GM19238 (cell line): ENCODE data around the gene HINT3.
"Not testable (repeated sequence)": the region's sequence is repeated elsewhere in the genome, so short reads cannot be mapped to it uniquely, and the experiment has no call there.

ENCODE experiments used
- DNase-seq: peaks from one replicate; pipeline ENCODE4 v3.0.0; 2011; ENCODE audit warnings: low spot score; ENCODE audit not compliant: insufficient read length

HINT3 gene

DNA sequence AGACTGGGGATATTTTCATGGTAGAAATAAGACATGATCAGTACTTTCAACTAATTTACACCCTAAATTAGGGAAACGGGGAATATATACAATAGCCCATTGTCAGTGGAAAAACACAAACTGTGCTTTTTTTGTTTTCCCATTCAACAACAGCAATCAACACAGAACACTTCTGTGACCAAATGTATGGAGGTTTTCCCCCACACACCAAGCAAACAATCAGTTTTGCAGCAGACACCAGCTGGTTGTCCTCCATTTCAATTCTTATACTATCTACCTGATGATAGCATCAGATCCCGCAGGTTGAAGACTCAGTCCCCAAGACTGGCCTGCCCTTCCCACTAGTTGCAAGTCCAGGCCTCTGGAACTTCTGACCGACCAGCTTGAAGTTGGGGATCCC is 4.5 kb downstream of the HINT3 start:
- no peak for DNase-seq

DNA sequence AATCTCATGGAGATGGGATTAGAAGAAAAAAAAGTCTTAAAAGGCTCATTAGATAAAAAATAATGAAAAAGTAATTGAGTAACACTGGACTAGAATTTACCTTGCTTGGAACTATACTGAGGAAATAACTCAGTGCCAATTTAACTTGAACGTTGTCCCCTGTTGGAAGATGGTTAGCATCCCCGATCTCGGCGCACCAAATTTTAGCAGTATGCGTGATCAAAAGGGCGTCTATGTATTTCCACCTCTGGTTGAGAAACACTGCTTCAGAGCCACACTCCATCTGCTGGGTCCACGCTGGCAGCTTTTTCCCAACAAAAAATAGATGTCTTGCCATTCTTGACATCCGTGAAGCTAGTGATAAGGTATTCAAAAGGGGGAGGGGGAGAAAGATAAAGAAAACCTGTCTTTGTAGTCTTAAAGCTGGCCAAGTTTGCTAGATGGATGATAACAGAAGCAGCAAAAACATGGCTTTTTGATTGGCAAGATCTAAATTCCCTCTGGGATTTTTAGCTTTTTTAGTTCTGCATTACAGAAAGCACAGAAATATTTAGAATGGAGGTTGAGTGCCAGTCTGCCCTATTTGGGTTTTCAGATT is 6.4 kb downstream of the HINT3 start:
- no peak for DNase-seq

DNA sequence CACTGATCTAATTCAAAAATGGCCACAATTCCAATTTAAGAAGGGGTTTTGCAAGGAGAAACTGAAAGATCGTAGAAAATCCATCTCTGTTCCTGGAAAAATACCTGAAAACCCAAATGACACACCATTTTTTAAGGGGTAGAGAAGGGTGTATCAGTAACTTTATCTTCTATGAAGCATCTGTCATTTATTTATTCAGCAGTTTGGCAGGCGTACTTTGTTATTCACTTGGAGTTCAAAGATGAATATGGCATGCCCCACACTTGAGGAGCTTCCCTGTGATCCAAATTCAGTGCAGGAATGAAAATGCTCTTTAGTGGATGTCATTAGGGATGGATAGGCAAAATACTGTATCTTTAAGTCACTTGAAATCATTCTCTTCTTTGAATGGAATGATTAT is 7.2 kb downstream of the HINT3 start:
- DNase-seq: no peak

DNA sequence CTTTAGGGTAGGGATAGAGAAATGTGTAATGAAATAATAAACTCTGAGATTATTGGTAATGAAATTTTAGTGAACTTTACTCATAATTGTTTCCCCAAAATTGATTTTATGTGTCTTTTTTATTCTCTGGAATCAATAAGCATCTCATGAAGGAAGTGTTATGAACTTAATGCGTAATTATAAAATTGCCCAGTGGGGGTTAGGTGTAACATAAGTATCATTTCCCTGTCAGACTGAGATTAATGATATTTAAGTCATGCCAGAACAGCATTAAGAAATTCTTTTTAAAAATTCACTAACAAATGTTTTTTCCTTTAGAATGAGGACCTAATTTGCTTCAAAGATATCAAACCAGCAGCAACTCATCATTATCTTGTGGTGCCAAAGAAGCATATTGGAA is 10.0 kb downstream of the HINT3 start:
- DNase-seq: no peak

DNA sequence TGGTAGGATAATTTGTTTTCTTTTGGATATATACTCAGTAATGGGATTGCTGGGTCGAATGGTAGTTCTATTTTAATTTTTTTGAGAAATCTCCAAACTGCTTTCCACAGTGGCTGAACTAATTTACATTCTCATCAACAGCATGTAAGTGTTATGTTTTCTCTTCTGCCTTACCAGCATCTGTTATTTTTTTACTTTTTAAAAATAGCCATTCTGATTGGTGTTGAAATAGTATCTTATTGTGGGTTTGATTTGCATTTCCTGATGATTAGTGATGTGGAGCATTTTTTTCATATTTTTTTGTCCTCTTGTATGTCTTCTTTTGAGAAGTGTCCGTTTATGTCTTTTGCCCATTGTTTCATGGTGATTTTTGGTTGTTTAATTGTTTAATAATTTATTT is 11.9 kb downstream of the HINT3 start:
- DNase-seq: no peak

DNA sequence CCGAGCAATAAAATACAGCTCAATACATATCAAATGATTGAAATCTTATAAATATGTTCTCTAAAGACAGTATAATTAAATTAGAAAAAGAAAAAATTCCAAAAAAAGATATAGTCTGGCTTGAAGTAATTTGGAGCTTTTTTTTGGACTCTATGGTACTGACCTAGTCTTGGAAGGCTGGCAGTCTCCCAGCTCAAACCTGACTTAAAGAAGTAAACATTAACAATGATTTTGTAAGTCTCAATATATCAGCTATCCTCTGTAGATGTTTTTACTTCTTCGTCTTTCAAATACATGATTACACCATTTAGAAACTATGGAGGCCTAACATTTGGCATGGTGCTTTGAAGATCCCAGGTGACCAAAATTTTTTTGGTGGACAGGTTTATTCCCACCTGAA is 14.2 kb downstream of the HINT3 start:
- DNase-seq: no peak

DNA sequence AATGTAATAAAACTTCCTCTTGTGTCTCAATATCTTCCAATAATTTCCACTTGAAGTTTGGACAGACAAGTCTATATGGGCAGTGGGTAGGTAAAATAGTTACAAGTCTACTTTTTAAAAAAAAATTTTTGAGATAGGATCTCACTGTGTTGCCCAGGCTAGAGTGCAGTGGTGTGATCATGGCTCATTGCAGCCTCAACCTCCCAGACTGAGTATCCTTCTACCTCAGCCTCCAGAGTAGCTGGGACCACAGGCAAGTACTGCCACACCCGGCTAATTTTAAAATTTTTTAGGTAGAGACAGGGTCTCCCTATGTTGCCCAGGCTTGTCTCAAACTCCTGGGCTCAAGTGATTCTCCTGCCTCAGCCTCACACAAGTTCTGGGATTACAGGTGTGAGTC is 15.9 kb downstream of the HINT3 start:
- DNase-seq: not testable (repeated sequence)

DNA sequence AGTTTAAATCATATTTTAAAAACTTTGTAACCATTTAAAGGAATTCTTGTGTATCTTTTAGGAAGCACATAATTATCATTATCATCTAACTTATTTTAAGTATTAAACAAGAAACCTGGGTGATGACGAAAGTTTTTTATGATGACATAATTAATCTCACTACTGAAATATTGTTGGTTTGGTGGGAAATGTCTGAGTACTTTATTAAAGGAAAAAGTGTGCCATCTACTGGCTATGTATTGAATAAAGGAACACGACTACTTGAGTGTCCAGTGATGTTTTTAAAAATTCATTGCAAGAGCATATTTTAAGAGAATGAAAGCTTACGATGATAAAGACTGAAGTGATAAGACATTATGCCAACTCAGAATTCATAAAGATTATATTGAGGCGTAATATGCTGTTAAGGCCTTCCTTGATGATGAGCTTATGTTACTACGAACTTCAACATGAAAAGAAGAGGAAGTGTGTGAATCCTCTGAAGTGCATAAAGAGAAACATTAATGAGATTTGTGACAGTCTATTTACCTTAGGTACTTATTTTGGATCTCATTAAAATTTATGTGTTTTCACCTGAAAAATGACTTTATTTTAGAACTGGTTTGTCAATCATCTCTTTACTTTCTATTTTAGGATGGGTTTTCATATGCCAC is 17.8 kb downstream of the HINT3 start:
- DNase-seq: no peak

DNA sequence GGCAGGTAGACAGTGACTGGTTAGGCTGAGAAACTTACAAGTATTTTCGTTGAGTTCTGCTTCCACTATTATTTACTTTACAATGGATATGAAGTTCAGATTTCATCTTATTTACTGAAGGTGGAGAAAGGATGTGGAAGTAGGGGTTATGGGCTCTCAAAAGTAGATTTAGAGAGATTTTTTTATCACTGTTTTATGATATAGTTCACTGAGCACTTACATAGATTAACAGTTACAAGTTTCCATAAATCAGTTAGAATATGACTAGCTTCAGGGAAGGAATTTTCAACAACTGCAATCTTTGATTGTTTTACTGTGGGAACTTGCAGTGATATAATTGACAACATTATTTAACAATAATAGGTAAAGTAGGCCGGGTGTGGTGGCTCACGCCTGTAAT is 22.5 kb downstream of the HINT3 start:
- DNase-seq: no peak

DNA sequence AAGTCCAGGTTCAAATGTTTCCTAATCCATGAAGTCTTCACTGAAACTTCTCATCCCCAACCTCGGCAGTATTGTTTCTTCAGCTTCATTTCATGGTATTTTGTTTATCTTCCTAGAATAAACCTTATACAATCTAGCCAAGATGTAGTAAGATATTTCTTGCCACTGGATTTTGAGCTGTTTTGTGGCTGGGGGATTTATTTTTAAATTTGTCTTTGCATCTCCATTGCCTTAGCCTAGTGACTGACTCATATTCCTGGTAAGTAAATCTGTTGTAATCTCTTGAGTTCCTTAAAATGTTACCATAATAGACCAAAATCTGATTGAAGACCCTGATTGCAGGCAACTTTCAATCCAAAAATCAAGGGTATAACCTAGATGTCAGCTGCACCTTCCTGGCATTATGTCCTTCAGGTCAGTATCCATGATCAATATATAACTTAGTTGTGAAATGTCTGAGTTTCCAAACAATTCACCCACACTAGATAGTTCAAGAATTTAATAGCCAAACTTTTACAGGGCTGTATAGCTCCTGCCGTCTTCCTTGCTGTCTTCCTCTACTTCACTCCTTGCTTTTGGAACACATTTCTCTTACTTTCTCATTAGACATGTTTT is 25.1 kb downstream of the HINT3 start:
- DNase-seq: no peak

DNA sequence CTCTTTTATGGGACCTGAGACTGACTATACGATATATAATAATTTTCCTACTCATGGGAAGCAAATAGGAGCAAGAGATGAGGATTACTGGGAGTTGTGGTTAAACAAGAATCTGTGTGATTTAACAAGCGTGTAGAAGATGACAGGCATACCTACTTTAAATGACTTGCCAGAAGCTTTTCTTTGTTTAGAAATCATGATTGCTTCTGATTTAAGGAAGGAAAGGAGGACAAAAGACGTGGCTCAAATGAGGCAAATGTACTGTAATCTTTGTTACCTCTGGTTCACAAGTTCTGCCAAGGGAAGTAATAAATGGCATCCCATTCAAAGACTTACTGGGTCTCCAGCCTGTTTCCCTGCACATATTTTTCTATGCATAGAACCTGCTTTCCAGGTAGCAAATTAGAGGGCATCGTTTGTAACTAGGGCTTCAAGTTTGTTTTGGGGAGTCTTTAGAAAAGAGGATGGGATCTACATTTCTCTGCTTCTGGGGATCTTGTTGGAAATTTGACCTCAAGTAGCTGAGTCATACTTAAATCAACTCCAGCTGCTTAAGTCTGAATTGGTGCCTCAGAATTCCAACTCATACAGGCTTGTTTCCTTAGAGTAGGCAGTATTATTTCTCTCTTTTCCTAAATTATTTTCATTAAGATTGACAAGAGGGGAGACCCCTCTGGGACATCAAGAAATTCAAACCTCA is 26.8 kb downstream of the HINT3 start:
- no peak for DNase-seq

DNA sequence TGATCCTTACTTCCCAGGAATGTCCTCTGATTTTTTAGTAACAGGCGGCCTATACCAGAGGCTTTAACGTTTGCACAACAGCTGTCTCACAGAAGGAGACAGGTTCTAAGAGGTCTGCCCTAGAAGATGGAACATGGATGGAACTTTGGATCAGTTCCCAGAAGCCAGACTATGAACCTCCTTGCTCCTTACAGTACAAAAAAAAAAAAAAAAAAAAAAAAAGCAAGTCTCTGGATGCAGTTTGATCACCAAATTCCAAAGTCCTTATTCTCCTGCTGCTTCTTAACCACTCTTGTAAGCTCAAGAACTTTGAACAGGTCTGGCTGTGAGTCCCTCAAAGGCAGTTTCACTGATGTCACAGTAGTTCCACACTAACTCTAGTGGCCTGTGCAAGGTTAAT is 27.7 kb downstream of the HINT3 start:
- DNase-seq: no peak

DNA sequence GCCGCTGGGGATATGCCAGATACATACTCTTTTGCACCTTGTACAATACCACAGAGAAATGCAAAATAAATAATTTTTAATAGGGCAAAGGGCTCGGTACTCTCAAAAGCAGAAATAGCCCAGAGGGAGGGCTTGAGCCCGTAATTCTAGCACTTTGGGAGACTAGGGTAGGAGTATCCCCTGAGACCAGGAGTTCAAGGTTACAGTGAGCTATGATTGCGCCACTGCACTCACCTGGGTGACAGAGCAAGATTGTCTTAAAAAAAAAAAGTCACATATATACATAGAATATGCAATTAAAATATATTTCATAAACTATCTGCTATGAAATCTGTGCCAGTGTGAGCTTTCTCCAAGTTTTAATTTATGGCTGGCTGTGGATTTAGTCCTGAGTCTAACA is 29.0 kb downstream of the HINT3 start:
- no peak for DNase-seq

DNA sequence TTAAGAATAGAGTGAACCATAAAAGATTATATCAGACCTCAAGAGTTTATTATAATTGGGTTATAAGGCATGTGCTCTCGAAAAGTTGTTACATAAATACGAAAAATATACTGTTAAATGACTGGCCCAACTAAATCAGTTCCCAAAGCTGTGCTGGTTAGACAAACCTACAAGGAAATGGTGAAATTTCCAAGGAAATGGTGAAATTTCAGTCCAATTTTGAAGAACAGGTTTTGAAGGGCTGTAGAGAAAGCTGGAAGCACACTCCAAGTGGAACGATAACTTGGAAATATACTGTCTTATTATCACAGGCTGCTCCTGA is 29.4 kb downstream of the HINT3 start:
- DNase-seq: no peak

DNA sequence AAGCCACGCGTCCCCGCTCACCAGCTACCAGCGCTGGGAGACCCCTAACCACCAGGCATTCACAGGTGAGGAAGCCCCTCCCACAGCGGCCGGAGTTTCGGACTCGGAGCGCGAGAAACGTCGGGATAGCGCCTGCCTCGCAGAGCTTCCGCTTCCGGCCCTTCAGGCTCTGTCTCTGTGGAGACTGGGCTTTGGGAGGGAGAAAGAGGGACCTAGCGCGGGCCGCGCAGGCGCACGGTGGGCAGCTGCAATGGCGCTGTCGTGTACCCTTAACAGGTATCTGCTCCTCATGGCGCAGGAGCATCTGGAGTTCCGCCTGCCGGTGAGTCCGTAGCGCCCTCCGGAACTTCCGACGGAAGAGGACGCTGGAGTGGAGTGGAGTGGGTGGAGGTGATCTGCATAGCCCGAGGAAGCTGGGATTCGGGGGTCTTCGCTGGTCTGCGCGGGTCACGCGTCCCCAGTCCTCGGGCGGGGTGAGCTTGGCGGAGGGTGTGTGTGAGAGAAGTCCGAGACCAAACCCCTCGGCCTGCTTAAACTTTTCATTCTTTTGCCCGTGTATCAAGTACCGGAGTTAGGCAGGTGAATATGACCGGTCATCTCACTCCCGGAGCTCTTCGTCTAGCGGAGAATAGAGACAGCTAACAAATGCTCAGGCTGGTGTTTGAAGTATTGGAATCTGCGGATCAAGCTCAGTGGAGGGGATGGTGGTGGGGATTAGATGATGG is 29.9 kb downstream of the HINT3 start, which contains the start of gene TRMT11:
TSS of gene TRMT11 (plus strand) at position 240 of the 725 bp plus-strand sequence. CDS start at position 251, 11 bp downstream.
- DNase-seq: peak; percentile 81

DNA sequence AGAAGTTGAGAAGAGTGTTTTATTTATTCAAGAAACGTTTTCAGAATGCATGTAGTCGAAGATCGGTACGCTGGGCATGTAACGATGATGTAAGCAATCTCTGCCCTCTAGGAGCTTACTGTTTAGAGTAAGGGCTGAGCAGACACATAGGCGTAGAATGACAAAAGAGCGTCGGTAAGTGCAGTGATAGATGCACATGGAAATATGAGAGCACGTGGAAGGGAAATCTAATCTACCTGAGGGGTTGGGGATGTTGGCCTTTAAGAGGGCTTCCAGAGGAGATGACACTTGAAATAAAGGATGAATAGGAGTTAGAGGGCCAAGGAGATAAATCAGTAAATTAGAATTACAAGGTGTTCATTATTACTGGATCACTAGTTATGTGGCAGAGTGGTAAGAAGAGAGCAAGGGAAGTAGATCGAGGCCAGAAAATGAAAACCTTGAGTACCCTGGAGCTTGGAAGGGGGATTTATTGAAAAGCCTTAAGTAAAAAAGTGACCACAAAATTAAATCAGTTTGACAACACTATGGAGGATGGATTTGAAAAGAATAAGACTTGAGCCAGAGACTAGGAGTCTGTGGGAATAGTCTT is 30.6 kb downstream of the HINT3 start:
- DNase-seq: no peak

DNA sequence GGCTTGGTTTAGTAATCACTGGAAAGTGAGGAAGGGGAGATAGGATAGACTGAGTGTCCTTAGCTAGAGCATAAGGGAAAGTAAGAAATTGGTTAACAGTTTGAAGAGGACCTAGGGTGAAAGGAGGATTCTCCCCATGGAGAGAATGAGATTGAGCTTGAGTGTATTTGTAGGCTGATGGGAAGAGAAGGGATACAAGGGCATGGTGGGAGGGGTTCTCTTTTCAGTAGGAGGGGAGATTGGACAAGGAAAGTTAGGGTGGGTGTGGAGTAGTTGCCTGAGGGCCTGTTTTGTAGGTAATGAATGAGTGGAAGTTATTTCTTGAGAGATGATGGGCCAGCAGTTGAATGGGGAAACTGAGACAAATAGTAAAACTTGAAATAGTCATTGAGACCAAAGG is 31.7 kb downstream of the HINT3 start:
- no peak for DNase-seq

DNA sequence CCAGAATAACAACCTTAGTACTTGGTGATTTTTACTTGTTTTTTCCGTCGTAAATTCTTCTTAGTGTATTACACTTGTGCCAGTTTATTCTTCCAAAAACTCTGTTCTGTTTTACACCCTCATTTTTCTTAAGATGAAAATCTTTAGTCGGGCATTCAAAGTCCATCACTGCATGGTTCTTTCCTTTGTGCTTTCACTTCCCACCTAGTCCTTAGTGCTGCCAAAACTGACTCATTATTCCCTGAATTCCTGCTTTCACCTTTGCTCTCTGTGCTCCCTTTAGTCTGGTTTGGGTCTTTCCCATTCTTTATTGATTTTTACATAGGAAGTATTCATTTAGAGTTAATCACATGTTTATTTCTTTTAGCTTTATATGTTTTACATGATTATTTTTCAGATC is 33.1 kb downstream of the HINT3 start:
- no peak for DNase-seq

DNA sequence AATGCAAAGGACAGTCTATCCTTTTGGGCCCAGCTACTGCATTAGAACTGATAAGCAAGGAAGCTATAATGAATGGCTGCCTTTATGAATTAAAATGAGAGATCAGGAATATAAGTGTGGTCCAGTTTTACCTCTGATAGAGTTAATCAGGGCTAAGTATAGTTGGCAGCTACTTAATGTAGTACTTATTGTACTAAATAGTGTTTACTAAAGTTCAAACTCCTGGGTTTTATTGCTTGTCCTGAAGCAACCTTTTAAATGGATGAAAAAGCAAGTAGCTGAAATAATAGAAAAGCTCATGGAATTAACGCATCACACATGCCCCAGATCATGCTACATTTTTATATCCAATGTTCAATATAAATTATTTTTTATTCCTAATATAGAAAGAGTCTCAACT is 35.1 kb downstream of the HINT3 start:
- DNase-seq: no peak

DNA sequence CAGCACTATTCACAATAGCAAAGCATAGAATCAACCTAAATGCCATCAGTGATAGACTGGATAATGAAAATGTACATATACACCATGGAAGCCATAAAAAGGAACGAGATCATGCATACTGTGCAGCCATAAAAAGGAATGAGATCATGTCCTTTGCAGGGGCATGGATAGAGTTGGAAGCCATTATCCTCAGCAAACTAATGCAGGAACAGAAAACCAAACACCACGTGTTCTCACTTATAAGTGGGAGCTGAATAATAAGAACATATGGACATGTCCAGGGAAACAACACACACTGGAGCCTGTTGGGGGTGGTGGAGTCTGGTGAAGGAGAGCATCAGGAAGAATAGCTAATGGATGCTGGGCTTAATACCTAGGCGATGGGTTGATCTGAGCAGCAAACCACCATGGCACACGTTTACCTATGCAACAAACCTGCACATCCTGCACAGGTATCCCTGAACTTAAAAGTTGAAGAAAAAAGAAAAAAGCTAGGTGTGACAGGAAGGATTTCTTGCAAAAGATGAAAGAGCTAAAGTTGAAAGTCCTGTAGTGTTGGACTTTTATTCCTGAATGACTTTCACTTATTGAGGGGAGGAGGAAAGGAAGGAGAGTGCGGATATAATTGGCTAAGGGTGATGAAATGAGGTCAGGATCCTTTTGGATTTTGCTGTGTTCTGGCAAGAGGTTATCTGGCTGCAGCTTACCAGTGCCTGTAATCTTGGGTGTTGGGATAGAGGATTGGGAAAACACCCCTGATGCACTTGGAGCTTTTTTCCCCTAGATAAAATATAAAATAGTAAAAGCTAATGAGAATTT is 38.3 kb downstream of the HINT3 start:
- DNase-seq: no peak
